22Rv1 (cell line): Measurements from ENCODE around the gene SLC6A19.
"Not testable (repeated sequence)": the region's sequence is repeated elsewhere in the genome, so short reads cannot be mapped to it uniquely, and the experiment has no call there.

Source experiments
- CTCF ChIP-seq: fragments of 450-650 bp; IDR thresholded peaks from 2 replicates; pipeline ENCODE4 v1.5.1; 2017; ENCODE audit warnings: mild to moderate bottlenecking
- ZFX ChIP-seq: fragments of 450-650 bp; IDR thresholded peaks from 2 replicates; pipeline ENCODE4 v1.6.1; 2017; ENCODE audit warnings: antibody characterized with exemption, borderline replicate concordance

DNA sequence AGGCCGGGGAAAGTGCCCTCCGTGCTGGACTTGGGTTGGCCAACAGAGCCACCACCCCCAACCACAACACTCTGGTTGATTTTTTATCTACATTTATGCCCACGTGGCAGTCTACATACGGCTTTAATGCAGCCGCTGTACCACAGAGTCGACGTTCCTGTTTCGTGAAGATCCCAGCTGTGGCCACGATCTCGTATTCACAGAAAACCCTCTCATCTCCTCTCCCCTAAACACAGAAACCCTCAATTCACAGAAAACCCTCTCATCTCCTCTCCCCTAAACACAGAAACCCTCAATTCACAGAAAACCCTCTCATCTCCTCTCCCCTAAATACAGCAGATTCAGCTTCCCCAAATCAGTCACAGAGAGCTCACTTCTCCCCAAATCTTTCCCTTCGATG, 27.6 kb downstream of the SLC6A19 start:
- not testable (repeated sequence) for TF ChIP-seq CTCF, ZFX
